HG03039 (cell line): Measurements from ENCODE around the gene CEACAM5.
"Not testable (repeated sequence)": the region's sequence is repeated elsewhere in the genome, so short reads cannot be mapped to it uniquely, and the experiment has no call there.

ENCODE experiments used
- ATAC-seq: cut with Tn5 transposase; IDR thresholded peaks from one replicate; pipeline ENCODE4 v1.9.1; 2021; ENCODE audit warnings: mild to moderate bottlenecking, moderate library complexity; ENCODE audit not compliant: unreplicated experiment

CEACAM5 gene

GRCh38 chr19:41700381-41701195, 7.8 kb upstream of the CEACAM5 start:
- ATAC-seq: no peak

- no peak for ATAC-seq
Observed at GRCh38 chr19:41701401-41702075, 6.9 kb upstream of the CEACAM5 start.

GRCh38 chr19:41702171-41702651, 6.2 kb upstream of the CEACAM5 start:
- no peak for ATAC-seq

- ATAC-seq: no peak
Observed at GRCh38 chr19:41703602-41704293, 4.7 kb upstream of the CEACAM5 start.

GRCh38 chr19:41705393-41706174, 2.8 kb upstream of the CEACAM5 start:
- ATAC-seq: no peak

- no peak for ATAC-seq
Observed at GRCh38 chr19:41706741-41707501, 1.5 kb upstream of the CEACAM5 start.

- ATAC-seq: no peak
Observed at GRCh38 chr19:41707502-41707812, 969 bp upstream of the CEACAM5 start.

- no peak for ATAC-seq
Observed at GRCh38 chr19:41707871-41708371, 505 bp upstream of the CEACAM5 start.

- not testable (repeated sequence) for ATAC-seq
Observed at GRCh38 chr19:41709516-41709915, 1.1 kb downstream of the CEACAM5 start.

- no peak for ATAC-seq
Observed at GRCh38 chr19:41709951-41710645, 1.7 kb downstream of the CEACAM5 start.

GRCh38 chr19:41711376-41712261, 3.2 kb downstream of the CEACAM5 start:
- ATAC-seq: no peak

- no peak for ATAC-seq
Observed at GRCh38 chr19:41714598-41714997, 6.2 kb downstream of the CEACAM5 start.

- ATAC-seq: no peak
Observed at GRCh38 chr19:41718761-41719160, 10.3 kb downstream of the CEACAM5 start.

- no peak for ATAC-seq
Observed at GRCh38 chr19:41720103-41720502, 11.7 kb downstream of the CEACAM5 start.

- ATAC-seq: no peak
Observed at GRCh38 chr19:41726493-41726892, 18.1 kb downstream of the CEACAM5 start.

- no peak for ATAC-seq
Observed at GRCh38 chr19:41734156-41734555, 25.7 kb downstream of the CEACAM5 start.

GRCh38 chr19:41734585-41734984, 26.2 kb downstream of the CEACAM5 start:
- ATAC-seq: no peak

- no peak for ATAC-seq
Observed at GRCh38 chr19:41735071-41735600, 26.7 kb downstream of the CEACAM5 start.
